WTC11 (cell line): ENCODE measurements around the gene SH3GL3. TPM values are rescaled to one million over a fixed set of nuclear protein-coding genes. Genes with fewer than 3 reads are reported as not detected.

Experiments
- ATAC-seq: fragments of 200-7000 bp; cut with Tn5 transposase; 2 replicates; pipeline ENCODE4 v1.10.0; 2021; ENCODE audit warnings: mild to moderate bottlenecking, moderate library complexity
- CTCF ChIA-PET: fragments of 300-600 bp; sonication (Branson Sonifier 250); formaldehyde crosslinking; loops from one replicate; lab custom pipeline; 2021; ENCODE audit warnings: antibody characterized with exemption; lab: Charles Lee
- POLR2A ChIA-PET: fragments of 350-600 bp; sonication (Branson Sonifier 250); formaldehyde crosslinking; loops from one replicate; lab custom pipeline; 2021; ENCODE audit warnings: antibody characterized with exemption; lab: Charles Lee
- DNase-seq: peaks from one replicate; pipeline ENCODE4 v3.0.0; 2021; ENCODE audit warnings: low spot score
- H3K27ac Mint-ChIP-seq: 2 replicates; pipeline ENCODE4 v1.8.0; 2021; ENCODE audit warnings: mixed read lengths
- H3K27me3 Mint-ChIP-seq: 2 replicates; pipeline ENCODE4 v1.8.0; 2021; ENCODE audit warnings: low read depth, mild to moderate bottlenecking, moderate library complexity, mixed read lengths
- H3K36me3 Mint-ChIP-seq: 2 replicates; pipeline ENCODE4 v1.8.0; 2021; ENCODE audit warnings: mixed read lengths
- H3K4me1 Mint-ChIP-seq: 2 replicates; pipeline ENCODE4 v1.8.0; 2022; ENCODE audit warnings: mixed read lengths
- H3K4me3 Mint-ChIP-seq: 2 replicates; pipeline ENCODE4 v1.8.0; 2021; ENCODE audit warnings: mild to moderate bottlenecking, moderate library complexity, mixed read lengths
- H3K9me3 Mint-ChIP-seq: 2 replicates; pipeline ENCODE4 v1.8.0; 2021; ENCODE audit warnings: mixed read lengths
- ARID4B ChIP-seq: sonication (generic); formaldehyde crosslinking; IDR thresholded peaks from 2 replicates; pipeline ENCODE4 v1.8.0; 2023; ENCODE audit warnings: missing genetic modification reagents, mild to moderate bottlenecking, borderline replicate concordance
- E2F5 ChIP-seq: sonication (generic); formaldehyde crosslinking; IDR thresholded peaks from 2 replicates; pipeline ENCODE4 v1.8.1; 2022; ENCODE audit warnings: mild to moderate bottlenecking, moderate library complexity, missing genetic modification reagents
- HMGA2 ChIP-seq: fragments of 250-450 bp; sonication (Bioruptor Pico); IDR thresholded peaks from 2 replicates; pipeline ENCODE4 v1.4.0; 2021; ENCODE audit warnings: mild to moderate bottlenecking, moderate library complexity
- HMGXB4 ChIP-seq: sonication (generic); formaldehyde crosslinking; IDR thresholded peaks from 2 replicates; pipeline ENCODE4 v1.8.1; 2023; ENCODE audit warnings: mild to moderate bottlenecking, moderate library complexity, missing genetic modification reagents
- PRDM15 ChIP-seq: sonication (generic); formaldehyde crosslinking; IDR thresholded peaks from 2 replicates; pipeline ENCODE4 v1.8.0; 2022; ENCODE audit warnings: missing genetic modification reagents
- PREB ChIP-seq: sonication (generic); formaldehyde crosslinking; IDR thresholded peaks from 2 replicates; pipeline ENCODE4 v1.8.1; 2022; ENCODE audit warnings: mild to moderate bottlenecking, missing genetic modification reagents, moderate library complexity, borderline replicate concordance
- RORB ChIP-seq: fragments of 250-450 bp; sonication (Bioruptor Pico); IDR thresholded peaks from 2 replicates; pipeline ENCODE4 v1.9.0; 2021; ENCODE audit warnings: mild to moderate bottlenecking
- TEAD1 ChIP-seq: sonication (generic); formaldehyde crosslinking; IDR thresholded peaks from 2 replicates; pipeline ENCODE4 v1.8.0; 2022; ENCODE audit warnings: mild to moderate bottlenecking, missing genetic modification reagents
- TEAD4 ChIP-seq: sonication (generic); formaldehyde crosslinking; IDR thresholded peaks from 2 replicates; pipeline ENCODE4 v1.8.0; 2022; ENCODE audit warnings: mild to moderate bottlenecking, missing genetic modification reagents
- ZBTB43 ChIP-seq: sonication (generic); formaldehyde crosslinking; IDR thresholded peaks from 2 replicates; pipeline ENCODE4 v1.8.1; 2023; ENCODE audit warnings: mild to moderate bottlenecking, missing genetic modification reagents
- ZNF281 ChIP-seq: sonication (generic); formaldehyde crosslinking; IDR thresholded peaks from 2 replicates; pipeline ENCODE4 v1.8.0; 2023; ENCODE audit warnings: mild to moderate bottlenecking, missing genetic modification reagents
- ZNF425 ChIP-seq: fragments of 250-450 bp; sonication (Bioruptor Pico); conservative IDR thresholded peaks from 2 replicates; pipeline ENCODE4 v1.9.0; 2021; ENCODE audit warnings: mild to moderate bottlenecking
- total RNA-seq: library from RNA; stranded (reverse); gene quantifications from 3 replicates; pipeline ENCODE4 v1.2.3, GENCODE V29; 2021

SH3GL3 gene
- total RNA-seq, 1 experiment from 2014 or later, result 9.2 TPM

- POLR2A ChIA-PET, result interaction anchor here (0.6 kb wide), 1 partner anchor 41 kb away, joined by 8 read pairs; no protein-coding TSS in a partner anchor
- no peak overlapping the region for H3K4me3 Mint-ChIP-seq
- DNase-seq (no peak), ATAC-seq (no peak)
- H3K36me3 Mint-ChIP-seq, result no peaks in the 10 kb centered on the region
- H3K27me3 Mint-ChIP-seq, result no peaks in the 10 kb centered on the region
- no peaks in the 10 kb centered on the region for H3K9me3 Mint-ChIP-seq
- no peak for TF ChIP-seq TEAD1
- TF ChIP-seq TEAD4 (CRISPR knock-in tag), result no peak
- no peak for TF ChIP-seq PREB (CRISPR knock-in tag)
- TF ChIP-seq RORB (CRISPR knock-in tag), result no peak
- no peak for TF ChIP-seq PRDM15 (CRISPR knock-in tag)
- no peak for TF ChIP-seq ZNF425
- TF ChIP-seq E2F5 (CRISPR knock-in tag), result no peak
- H3K4me1 Mint-ChIP-seq, result 0 out of 2 replicates have a peak, but pooled peaks cover 3% of the 10 kb centered on the region
- no peak overlapping the region for H3K27ac Mint-ChIP-seq
- CTCF ChIA-PET, result interaction anchor here (1.1 to 2.3 kb wide), 7 partner anchors 20 to 449 kb away, joined by 3 to 8 read pairs (median 4); partner anchors contain the start of gene SH3GL3
Measured at GRCh38 chr15:83585601-83586335, 138.6 kb downstream of the SH3GL3 start.

- Mint-ChIP-seq H3K27me3 (no peaks in the 10 kb centered on the region), H3K27ac (no peak overlapping the region), H3K4me3 (no peak overlapping the region), H3K4me1 (0 out of 2 replicates have a peak, but pooled peaks cover 3% of the 10 kb centered on the region), H3K36me3 (no peaks in the 10 kb centered on the region), H3K9me3 (no peaks in the 10 kb centered on the region)
- no peak for ATAC-seq
- CTCF ChIA-PET, result interaction anchor here (1.0 to 2.3 kb wide), 5 partner anchors 21 to 151 kb away, joined by 3 to 8 read pairs (median 5); partner anchors contain the start of gene SH3GL3
- POLR2A ChIA-PET, result no interaction called here
- no peak for DNase-seq
- TF ChIP-seq HMGXB4 (CRISPR knock-in tag), result no peak
- no peak for TF ChIP-seq E2F5 (CRISPR knock-in tag)
- TF ChIP-seq ARID4B (CRISPR knock-in tag), result no peak
- TF ChIP-seq ZBTB43, result no peak
- no peak for TF ChIP-seq HMGA2
- no peak for TF ChIP-seq ZNF281 (CRISPR knock-in tag)
Measured at GRCh38 chr15:83587091-83587490, 139.9 kb downstream of the SH3GL3 start.
